Keratinocyte (primary cell): ENCODE data around the gene SRP68.

Experiments
- EZH2 ChIP-seq: IDR thresholded peaks from one replicate; pipeline ENCODE4 v1.6.1; 2012; ENCODE audit warnings: inconsistent platforms, mild to moderate bottlenecking, low read length, moderate library complexity
- TF ChIP-seq, protein P1 (sequence below), 3 experiments: IDR thresholded peaks in 1 of 3; conservative IDR thresholded peaks in 1 of 3; optimal IDR thresholded peaks in 1 of 3; 2 replicates in 2 of 3; 3 replicates in 1 of 3; pipeline versions ENCODE3 to v1.5.1; 2011; ENCODE audit warnings: low read length in 3 of 3, mild to moderate bottlenecking in 3 of 3, moderate library complexity in 2 of 3, control low read depth in 1 of 3, inconsistent platforms in 1 of 3; ENCODE audit not compliant: insufficient read depth in 2 of 3; ENCODE audit errors: extremely low read depth in 1 of 3

DNA sequence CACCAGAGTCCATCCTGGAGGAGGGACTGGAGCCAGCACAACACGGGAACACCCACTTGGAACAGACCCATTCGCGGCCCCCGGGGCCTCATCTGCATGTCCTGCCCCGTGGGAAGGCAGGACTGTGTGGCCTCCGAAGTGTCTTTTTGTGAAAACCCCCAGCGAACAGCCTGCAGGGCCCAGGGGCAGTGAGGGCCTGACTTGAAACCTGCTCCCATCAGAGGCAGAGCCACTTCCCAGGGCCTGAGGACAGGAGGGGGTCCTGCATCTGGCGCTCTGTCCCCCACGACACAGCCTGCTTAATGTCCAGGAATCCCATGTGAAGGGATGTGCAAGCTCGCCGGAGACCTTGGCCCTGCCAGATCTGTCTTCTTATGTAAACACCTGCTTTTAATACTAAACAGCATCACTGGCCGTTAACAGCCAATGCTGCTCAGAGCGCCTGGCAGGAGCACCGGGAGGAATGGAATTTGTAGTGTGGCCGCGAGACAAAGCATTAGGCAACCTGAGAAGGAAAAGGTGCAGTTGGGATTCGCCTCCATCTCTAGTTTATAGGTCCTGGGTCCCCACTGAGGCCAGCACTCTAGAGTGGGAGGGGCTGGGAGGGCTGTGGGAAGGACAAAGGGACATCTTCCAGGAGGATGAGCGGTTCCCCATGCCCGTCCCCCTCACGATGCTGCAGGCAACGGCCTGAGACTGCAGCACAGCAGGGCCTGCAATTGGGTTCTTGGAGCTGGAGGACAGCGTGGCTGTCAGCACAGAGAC, 35.6 kb downstream of the SRP68 start:
- TF ChIP-seq, protein P1, sequence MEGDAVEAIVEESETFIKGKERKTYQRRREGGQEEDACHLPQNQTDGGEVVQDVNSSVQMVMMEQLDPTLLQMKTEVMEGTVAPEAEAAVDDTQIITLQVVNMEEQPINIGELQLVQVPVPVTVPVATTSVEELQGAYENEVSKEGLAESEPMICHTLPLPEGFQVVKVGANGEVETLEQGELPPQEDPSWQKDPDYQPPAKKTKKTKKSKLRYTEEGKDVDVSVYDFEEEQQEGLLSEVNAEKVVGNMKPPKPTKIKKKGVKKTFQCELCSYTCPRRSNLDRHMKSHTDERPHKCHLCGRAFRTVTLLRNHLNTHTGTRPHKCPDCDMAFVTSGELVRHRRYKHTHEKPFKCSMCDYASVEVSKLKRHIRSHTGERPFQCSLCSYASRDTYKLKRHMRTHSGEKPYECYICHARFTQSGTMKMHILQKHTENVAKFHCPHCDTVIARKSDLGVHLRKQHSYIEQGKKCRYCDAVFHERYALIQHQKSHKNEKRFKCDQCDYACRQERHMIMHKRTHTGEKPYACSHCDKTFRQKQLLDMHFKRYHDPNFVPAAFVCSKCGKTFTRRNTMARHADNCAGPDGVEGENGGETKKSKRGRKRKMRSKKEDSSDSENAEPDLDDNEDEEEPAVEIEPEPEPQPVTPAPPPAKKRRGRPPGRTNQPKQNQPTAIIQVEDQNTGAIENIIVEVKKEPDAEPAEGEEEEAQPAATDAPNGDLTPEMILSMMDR (optimal IDR thresholded peaks at IDR 0.05 in 1 of 3, IDR thresholded peaks at IDR 0.05 in 1 of 3, conservative IDR thresholded peaks at IDR 0.05 in 1 of 3; ENCODE audit: extremely low read depth in 1 of 3, insufficient read depth in 2 of 3, low read length in 3 of 3) = no peak
- TF ChIP-seq EZH2 = no peak
